Amygdala (tissue), 56 donors: ENCODE data around the gene CACNA1D.

Experiments used
- DNase-seq, 56 donors: peaks; one replicate each; lab custom pipeline; 2025; lab: John Stamatoyannopoulos, UW

CACNA1D gene

GRCh38 chr3:53833700-53834099 lies 339.3 kb downstream of the CACNA1D start:
- DNase-seq: no peak

- no peak for DNase-seq
These were observed 340.2 kb downstream of the CACNA1D start for GRCh38 chr3:53834429-53835095.

- no peak for DNase-seq
These were observed 340.8 kb downstream of the CACNA1D start for GRCh38 chr3:53835257-53835656.

GRCh38 chr3:53836084-53836872 lies 341.9 kb downstream of the CACNA1D start:
- DNase-seq: no peak

GRCh38 chr3:53837331-53837730 lies 342.9 kb downstream of the CACNA1D start:
- no peak for DNase-seq

GRCh38 chr3:53841296-53841695 lies 346.9 kb downstream of the CACNA1D start:
- no peak for DNase-seq

GRCh38 chr3:53842436-53843194 lies 348.2 kb downstream of the CACNA1D start:
- peak in 53 of 56 donors; percentile 5 to 92 (median 72) for DNase-seq

GRCh38 chr3:53843195-53844177 lies 349.1 kb downstream of the CACNA1D start:
- no peak for DNase-seq

GRCh38 chr3:53844262-53845102 lies 350.1 kb downstream of the CACNA1D start:
- DNase-seq: peak in 19 of 56 donors; percentile 13 to 46 (median 23)

GRCh38 chr3:53845103-53845880 lies 350.9 kb downstream of the CACNA1D start:
- peak in 26 of 56 donors; percentile 7 to 60 (median 35) for DNase-seq

- DNase-seq: peak in 1 of 56 donors; percentile 44
These were observed 351.4 kb downstream of the CACNA1D start for GRCh38 chr3:53845881-53846133.

- DNase-seq: peak in 48 of 56 donors; percentile 4 to 84 (median 58)
These were observed 351.9 kb downstream of the CACNA1D start, which contains the start of the genes CHDH and IL17RB for GRCh38 chr3:53846134-53846850. CHDH (minus strand) TSS chr3:53846419; CDS start chr3:53824008, 22,411 bp downstream. IL17RB (plus strand) TSS chr3:53846568; CDS start chr3:53846589, 21 bp downstream.

GRCh38 chr3:53846851-53847155 lies 352.4 kb downstream of the CACNA1D start:
- no peak for DNase-seq

- DNase-seq: no peak
These were observed 355.5 kb downstream of the CACNA1D start for GRCh38 chr3:53849916-53850315.

- no peak for DNase-seq
These were observed 356.5 kb downstream of the CACNA1D start for GRCh38 chr3:53850895-53851294.

- no peak for DNase-seq
These were observed 362.6 kb downstream of the CACNA1D start for GRCh38 chr3:53856964-53857363.

- DNase-seq: no peak
These were observed 363.8 kb downstream of the CACNA1D start for GRCh38 chr3:53858096-53858741.
